Motor neuron (in vitro differentiated cells): ENCODE data around the gene EDRF1. TPM values are rescaled to one million over a fixed set of nuclear protein-coding genes. Genes with fewer than 3 reads are reported as not detected.

Source experiments
- ATAC-seq, 8 experiments: fragments of 200-7000 bp; cut with Tn5 transposase; replicated peaks in 6 of 8; 2 replicates each; pipeline ENCODE4 v1.8.0; 2021; ENCODE audit warnings: mild to moderate bottlenecking in 8 of 8, moderate library complexity in 8 of 8
- H3K27ac ChIP-seq, 2 donors: fragments of 250-450 bp; sonication (Bioruptor Pico); 2 replicates each; pipeline ENCODE4 v1.9.0; 2021; ENCODE audit warnings: antibody characterized with exemption in 2 of 2, mild to moderate bottlenecking in 2 of 2, moderate library complexity in 1 of 2
- H3K4me1 ChIP-seq, 2 donors: fragments of 250-450 bp; sonication (Bioruptor Pico); replicated peaks in 1 of 2; 2 replicates each; pipeline ENCODE4 v1.6.1; 2021; ENCODE audit warnings: antibody characterized with exemption in 2 of 2, mild to moderate bottlenecking in 2 of 2, moderate library complexity in 1 of 2
- H3K4me3 ChIP-seq, 5 donors: fragments of 250-450 bp; sonication (Bioruptor Pico); 2 replicates each; pipeline ENCODE4 v1.9.0; 2021; ENCODE audit warnings: antibody characterized with exemption in 5 of 5, mild to moderate bottlenecking in 5 of 5, moderate library complexity in 4 of 5
- WGBS, 10 experiments: fragments of 450-650 bp; shearing (Covaris generic); methylation state at CpG; one replicate each; pipeline ENCODE4 v1.0.0; 2022; 5-methylcytosine and 5-hydroxymethylcytosine counted together
- in situ Hi-C, 9 experiments: fragments of 400-800 bp; cut with MboI; loops; one replicate each; pipeline ENCODE4 v1.15.0; 2021; ENCODE audit warnings: low sequenced_read_pairs in 9 of 9, low pct_unique_long_range_greater_than_20kb in 2 of 9; ENCODE audit not compliant: unreplicated experiment in 9 of 9
- total RNA-seq, 8 experiments: library from RNA; unstranded; fragments of 300-600 nt; gene quantifications; 2 replicates each; pipeline versions ENCODE4 v1.2.3 to v1.2.4, GENCODE V29; 2022

EDRF1 gene
- total RNA-seq, 8 experiments from 2014 or later = 22.6 to 51.2 (median 28.4) TPM

GRCh38 chr10:125747417-125747816, 27.9 kb downstream of the EDRF1 start:
- no peak for ATAC-seq
- H3K27ac ChIP-seq = no peak overlapping the region
- in situ Hi-C loops = no loop called here
- no peak overlapping the region for H3K4me3 ChIP-seq
- 86 to 100% (median 96%) methylated on average over 3 to 5 of the region's 5 CpGs for WGBS, 10 experiments
- H3K4me1 ChIP-seq = no peaks in the 10 kb centered on the region

GRCh38 chr10:125756196-125756595, 36.7 kb downstream of the EDRF1 start:
- no peak for ATAC-seq
- Histone ChIP-seq H3K4me1 (no peaks in the 10 kb centered on the region), H3K4me3 (no peak overlapping the region), H3K27ac (no peak overlapping the region)
- WGBS, 10 experiments = 57 to 100% (median 91%) methylated on average over 1 to 5 of the region's 5 CpGs
- in situ Hi-C loops = no loop called here

- Histone ChIP-seq H3K4me3 (no peak overlapping the region), H3K27ac (no peak overlapping the region), H3K4me1 (peaks cover 0 to 3% of the 10 kb centered on the region in 2 donors)
- 84 to 100% (median 94%) methylated on average over 1 to 5 of the region's 5 CpGs for WGBS, 10 experiments
- in situ Hi-C loops = no loop called here
- ATAC-seq = no peak
These were observed 37.5 kb downstream of the EDRF1 start for GRCh38 chr10:125756853-125757487.

GRCh38 chr10:125757742-125758141, 38.2 kb downstream of the EDRF1 start:
- ATAC-seq = no peak
- H3K27ac ChIP-seq = no peak overlapping the region
- WGBS, 10 experiments = 79 to 100% (median 92%) methylated on average over 1 to 4 of the region's 4 CpGs
- in situ Hi-C loops = no loop called here
- peaks cover 0 to 3% of the 10 kb centered on the region in 2 donors for H3K4me1 ChIP-seq
- no peak overlapping the region for H3K4me3 ChIP-seq

GRCh38 chr10:125761961-125762360, 42.5 kb downstream of the EDRF1 start:
- in situ Hi-C loops = no loop called here

GRCh38 chr10:125762692-125763648, 43.5 kb downstream of the EDRF1 start:
- H3K27ac ChIP-seq = no peak overlapping the region

More at GRCh38 chr10:125761961-125762360, 42.5 kb downstream of the EDRF1 start:
- ATAC-seq = no peak
- no peak overlapping the region for H3K4me3 ChIP-seq
- WGBS, 10 experiments = 0 to 63% (median 20%) methylated on average over 1 of the region's 1 CpG; no CpG with 5 or more reads in 3 of the 10 experiments
- H3K27ac ChIP-seq = no peak overlapping the region
- peaks cover 0 to 3% of the 10 kb centered on the region in 2 donors for H3K4me1 ChIP-seq

GRCh38 chr10:125765835-125766234, 46.3 kb downstream of the EDRF1 start:
- in situ Hi-C loops = no loop called here
- H3K4me1 ChIP-seq = peaks cover 0 to 3% of the 10 kb centered on the region in 2 donors
- no peak overlapping the region for H3K4me3 ChIP-seq
- no peak for ATAC-seq
- H3K27ac ChIP-seq = no peak overlapping the region
- 63 to 100% (median 97%) methylated on average over 1 to 2 of the region's 2 CpGs; no CpG with 5 or more reads in 4 of the 10 experiments for whole genome bisulfite sequencing, 10 experiments

More at GRCh38 chr10:125762692-125763648, 43.5 kb downstream of the EDRF1 start:
- 63 to 100% (median 75%) methylated on average over 3 to 14 of the region's 24 CpGs; no CpG with 5 or more reads in 3 of the 10 experiments for whole genome bisulfite sequencing, 10 experiments
- Histone ChIP-seq H3K4me1 (peaks cover 0 to 3% of the 10 kb centered on the region in 2 donors), H3K4me3 (no peak overlapping the region)
- ATAC-seq = peak in 2 of 8 experiments; percentile 26 to 46
- in situ Hi-C loops = no loop called here

- H3K4me1 ChIP-seq = peaks cover 0 to 1% of the 10 kb centered on the region in 2 donors
- ATAC-seq = no peak
- H3K4me3 ChIP-seq = no peak overlapping the region
- 61 to 100% (median 95%) methylated on average over 1 to 4 of the region's 4 CpGs for WGBS, 10 experiments
- H3K27ac ChIP-seq = no peak overlapping the region
- in situ Hi-C loops = no loop called here
These were observed 47.0 kb downstream of the EDRF1 start for GRCh38 chr10:125766511-125766910.

GRCh38 chr10:125768219-125768855, 48.8 kb downstream of the EDRF1 start:
- in situ Hi-C loops = no loop called here
- Histone ChIP-seq H3K4me1 (no peaks in the 10 kb centered on the region), H3K27ac (no peak overlapping the region), H3K4me3 (no peak overlapping the region)
- WGBS, 10 experiments = 33 to 100% (median 77%) methylated on average over 1 to 4 of the region's 4 CpGs; no CpG with 5 or more reads in 2 of the 10 experiments
- ATAC-seq = peak in 3 of 8 experiments; percentile 33 to 55 (median 43)

GRCh38 chr10:125769175-125769574, 49.7 kb downstream of the EDRF1 start:
- H3K27ac ChIP-seq = no peak overlapping the region
- in situ Hi-C loops = no loop called here
- WGBS, 10 experiments = 85 to 100% (median 95%) methylated on average over 1 to 10 of the region's 12 CpGs; no CpG with 5 or more reads in 3 of the 10 experiments

GRCh38 chr10:125770844-125771243, 51.3 kb downstream of the EDRF1 start:
- Histone ChIP-seq H3K27ac (no peak overlapping the region), H3K4me3 (no peak overlapping the region), H3K4me1 (no peaks in the 10 kb centered on the region)
- in situ Hi-C loops = no loop called here
- ATAC-seq = no peak
- 80 to 100% (median 90%) methylated on average over 1 to 4 of the region's 5 CpGs; no CpG with 5 or more reads in 2 of the 10 experiments for WGBS, 10 experiments

More at GRCh38 chr10:125769175-125769574, 49.7 kb downstream of the EDRF1 start:
- ATAC-seq = no peak
- H3K4me1 ChIP-seq = no peaks in the 10 kb centered on the region
- H3K4me3 ChIP-seq = no peak overlapping the region

- H3K4me1 ChIP-seq = no peaks in the 10 kb centered on the region
- in situ Hi-C loops = no loop called here
- no peak overlapping the region for H3K27ac ChIP-seq
- no peak overlapping the region for H3K4me3 ChIP-seq
- WGBS, 10 experiments = 76 to 100% (median 86%) methylated on average over 1 to 9 of the region's 28 CpGs; no CpG with 5 or more reads in 6 of the 10 experiments
- ATAC-seq = no peak
These were observed 52.8 kb downstream of the EDRF1 start for GRCh38 chr10:125772112-125772863.
